Neural crest cell (in vitro differentiated cells): Measurements from ENCODE around the gene CNTN2. TPM values are rescaled to one million over a fixed set of nuclear protein-coding genes. Genes with fewer than 3 reads are reported as not detected.

Source experiments
- DNase-seq: peaks from one replicate; pipeline ENCODE4 v3.0.0; 2021; ENCODE audit warnings: low read depth, mixed read lengths, low spot score
- H3K27ac Mint-ChIP-seq: one replicate; pipeline ENCODE4 v1.8.0; 2021; ENCODE audit warnings: mild to moderate bottlenecking, mixed read lengths; ENCODE audit not compliant: unreplicated experiment
- H3K27me3 Mint-ChIP-seq: 2 replicates; pipeline ENCODE4 v1.8.0; 2021; ENCODE audit warnings: low read depth, mild to moderate bottlenecking, mixed read lengths
- H3K36me3 Mint-ChIP-seq: 2 replicates; pipeline ENCODE4 v1.8.0; 2021; ENCODE audit warnings: low read depth, mild to moderate bottlenecking, mixed read lengths
- H3K4me1 Mint-ChIP-seq: 2 replicates; pipeline ENCODE4 v1.8.0; 2021; ENCODE audit warnings: mixed read lengths
- H3K4me3 Mint-ChIP-seq: one replicate; pipeline ENCODE4 v1.8.0; 2021; ENCODE audit warnings: mild to moderate bottlenecking, mixed read lengths
- H3K9me3 Mint-ChIP-seq: 2 replicates; pipeline ENCODE4 v1.8.0; 2021; ENCODE audit warnings: mixed read lengths
- CTCF ChIP-seq: fragments of 200-600 bp; sonication (generic); conservative IDR thresholded peaks from 2 replicates; pipeline ENCODE4 v1.5.0; 2021; ENCODE audit warnings: antibody characterized with exemption, mild to moderate bottlenecking
- total RNA-seq: library from RNA; stranded (reverse); gene quantifications from 2 replicates; pipeline ENCODE4 v1.2.1, GENCODE V29; 2021

The CNTN2 gene
- total RNA-seq, 1 donor from 2014 or later = 26.3 TPM

DNA sequence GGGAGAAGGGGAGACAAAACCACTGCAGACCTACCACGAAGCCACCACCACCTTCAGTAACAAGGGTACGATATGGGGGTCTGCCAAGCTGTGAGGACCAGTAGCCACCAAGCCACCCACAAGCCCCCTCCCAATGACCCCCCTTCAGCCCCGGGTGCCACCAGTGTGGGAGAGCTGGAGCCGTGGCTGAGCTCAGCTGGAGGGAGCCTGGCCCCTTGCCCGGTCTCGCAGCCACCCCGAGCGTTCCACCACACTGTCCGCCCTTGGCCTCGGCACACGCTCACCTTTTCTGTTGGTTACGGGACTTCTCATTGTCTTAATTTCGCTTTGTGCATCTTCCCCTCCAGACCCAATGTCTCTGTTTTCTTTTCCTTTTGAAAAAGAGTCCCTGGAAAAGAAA lies 26.4 kb upstream of the CNTN2 start:
- DNase-seq = no peak
- Mint-ChIP-seq H3K36me3 (no peaks in the 10 kb centered on the region), H3K4me1 (peaks cover 17% of the 10 kb centered on the region), H3K4me3 (no peak overlapping the region), H3K27me3 (peaks cover 12% of the 10 kb centered on the region), H3K9me3 (no peaks in the 10 kb centered on the region), H3K27ac (no peak overlapping the region)
- TF ChIP-seq CTCF = no peak

DNA sequence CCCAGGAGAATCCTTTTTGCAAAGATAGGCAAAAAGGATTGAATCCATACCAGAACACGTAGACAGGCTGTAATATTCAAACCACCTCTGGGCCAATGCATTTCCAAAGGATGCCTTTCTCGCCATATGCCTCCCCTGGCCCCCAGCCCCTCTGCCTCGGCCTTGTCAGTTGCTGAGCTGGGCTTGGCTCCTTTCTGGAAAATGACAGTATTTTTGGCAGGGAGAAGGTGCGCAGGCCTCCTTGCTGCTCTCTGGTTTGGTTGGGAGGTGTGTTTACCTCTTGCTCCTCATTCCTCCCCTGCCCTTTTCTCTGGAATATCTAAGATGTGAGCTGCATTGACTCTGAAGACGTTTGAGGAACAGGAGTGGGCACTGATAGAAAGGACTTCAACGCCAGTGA lies 26.0 kb upstream of the CNTN2 start:
- DNase-seq = no peak
- Mint-ChIP-seq H3K27me3 (peaks cover 12% of the 10 kb centered on the region), H3K36me3 (no peaks in the 10 kb centered on the region), H3K4me1 (peaks cover 15% of the 10 kb centered on the region), H3K27ac (no peak overlapping the region), H3K9me3 (no peaks in the 10 kb centered on the region), H3K4me3 (no peak overlapping the region)
- TF ChIP-seq CTCF = no peak

DNA sequence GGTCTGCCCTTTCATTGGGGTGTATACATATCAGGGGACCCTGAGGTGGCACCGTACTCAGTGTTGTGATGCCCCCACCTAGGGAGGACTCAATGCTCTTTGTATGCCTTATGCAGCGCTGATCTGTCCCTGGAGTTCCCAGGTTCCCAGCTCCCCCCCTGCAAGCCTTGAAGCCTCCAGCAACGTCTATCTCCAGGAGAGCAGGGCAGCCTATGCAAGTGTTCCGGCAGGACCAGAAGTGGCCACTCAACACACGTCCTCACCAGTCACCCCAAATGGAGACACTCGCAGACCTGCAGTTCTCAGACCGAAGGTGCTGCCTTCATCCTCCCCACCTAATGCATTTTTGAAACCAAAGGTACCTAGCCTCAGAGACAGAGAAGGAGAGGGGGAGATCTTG lies 25.2 kb upstream of the CNTN2 start:
- no peaks in the 10 kb centered on the region for H3K9me3 Mint-ChIP-seq
- no peak overlapping the region for H3K4me3 Mint-ChIP-seq
- DNase-seq = no peak
- TF ChIP-seq CTCF = no peak
- H3K27ac Mint-ChIP-seq = no peak overlapping the region
- H3K36me3 Mint-ChIP-seq = no peaks in the 10 kb centered on the region
- H3K4me1 Mint-ChIP-seq = peaks cover 8% of the 10 kb centered on the region
- peaks cover 12% of the 10 kb centered on the region for H3K27me3 Mint-ChIP-seq

DNA sequence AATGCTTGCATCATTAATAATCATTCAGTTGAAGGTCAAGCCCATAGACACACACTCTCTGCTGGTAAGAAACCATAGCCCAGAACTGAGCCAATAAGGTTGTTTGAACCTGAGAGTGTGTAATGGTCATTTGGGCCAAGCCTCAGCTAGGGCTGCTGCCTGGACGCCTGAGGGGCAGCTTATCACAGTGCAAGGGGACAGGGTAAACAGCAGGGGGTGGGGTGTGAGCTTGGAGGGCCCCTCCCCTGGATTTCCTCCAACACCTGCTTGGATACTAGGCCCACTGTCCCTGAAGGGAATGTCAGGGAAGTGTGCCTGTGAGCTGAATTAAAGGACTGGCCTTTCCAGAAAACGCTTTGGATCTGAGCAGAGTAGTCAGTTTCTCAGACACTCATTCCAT lies 24.6 kb upstream of the CNTN2 start:
- Mint-ChIP-seq H3K4me1 (peaks cover 5% of the 10 kb centered on the region), H3K36me3 (no peaks in the 10 kb centered on the region), H3K4me3 (no peak overlapping the region), H3K9me3 (no peaks in the 10 kb centered on the region), H3K27ac (no peak overlapping the region), H3K27me3 (peaks cover 9% of the 10 kb centered on the region)
- TF ChIP-seq CTCF = no peak
- no peak for DNase-seq

DNA sequence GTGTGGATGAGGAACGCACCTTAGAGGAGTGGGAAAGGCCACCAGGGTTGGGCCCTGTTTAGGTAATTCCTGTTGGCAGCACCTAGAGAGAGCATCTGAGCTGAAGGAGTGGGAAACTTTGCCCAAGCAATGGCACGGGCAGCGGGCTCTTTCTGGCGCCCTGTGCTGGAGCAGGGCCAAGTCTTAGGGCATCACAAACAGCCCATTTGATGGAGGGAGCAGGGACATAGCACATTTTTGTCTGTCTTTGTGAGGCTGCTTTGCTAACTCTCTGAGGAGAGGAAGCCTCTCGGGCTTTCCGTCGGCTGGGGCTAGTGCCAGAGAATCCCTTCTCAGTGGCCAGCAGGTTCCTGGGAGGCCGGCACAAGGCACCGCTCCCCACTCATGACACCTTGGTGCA lies 22.5 kb upstream of the CNTN2 start:
- H3K36me3 Mint-ChIP-seq = no peaks in the 10 kb centered on the region
- H3K27ac Mint-ChIP-seq = no peak overlapping the region
- no peaks in the 10 kb centered on the region for H3K9me3 Mint-ChIP-seq
- no peak for TF ChIP-seq CTCF
- peaks cover 4% of the 10 kb centered on the region for H3K4me1 Mint-ChIP-seq
- H3K27me3 Mint-ChIP-seq = peaks cover 8% of the 10 kb centered on the region
- no peak overlapping the region for H3K4me3 Mint-ChIP-seq
- no peak for DNase-seq

DNA sequence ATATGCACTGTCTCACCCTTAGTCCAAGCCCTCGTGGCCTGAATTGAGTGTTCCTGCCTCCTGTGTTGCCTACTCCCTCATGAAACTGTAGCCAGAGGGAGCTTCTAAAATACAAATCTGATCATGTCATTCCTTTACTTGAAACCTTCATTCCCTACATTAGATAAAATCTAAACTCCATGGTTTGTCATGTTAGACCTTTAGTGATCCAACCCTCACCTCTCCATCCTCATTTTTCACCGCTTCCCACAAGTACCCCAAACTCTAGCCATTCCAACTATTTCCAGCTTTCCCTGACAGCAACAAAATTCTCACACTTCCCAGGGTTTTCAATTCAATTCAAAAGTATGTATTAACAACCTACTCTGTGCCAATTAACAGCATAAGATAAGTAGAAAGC lies 18.3 kb upstream of the CNTN2 start:
- TF ChIP-seq CTCF = no peak
- DNase-seq = no peak
- Mint-ChIP-seq H3K27me3 (peaks cover 7% of the 10 kb centered on the region), H3K4me3 (no peak overlapping the region), H3K36me3 (no peaks in the 10 kb centered on the region), H3K9me3 (no peaks in the 10 kb centered on the region), H3K27ac (no peak overlapping the region), H3K4me1 (peaks cover 19% of the 10 kb centered on the region)
